Measurements from ENCODE around the gene SLC49A3. TPM values are rescaled to one million over a fixed set of nuclear protein-coding genes. Genes with fewer than 3 reads are reported as not detected.
A peak's percentile ranks its signal among the peaks of the same experiment; 100 is the strongest.
"Not testable (repeated sequence)": the region's sequence is repeated elsewhere in the genome, so short reads cannot be mapped to it uniquely, and the experiment has no call there.

Gene SLC49A3
- polyA plus RNA-seq, 3 donors: 3.7 to 6.3 (median 3.8) TPM

- no peak for DNase-seq (ENCODE audit: extremely low read depth in 1 of 11, low read depth in 9 of 11, low spot score in 4 of 11)
These were observed 13.7 kb downstream of the SLC49A3 start for GRCh38 chr4:675036-675882.

GRCh38 chr4:674172-675035 is 14.5 kb downstream of the SLC49A3 start, which contains the start of the genes ATP5ME and MYL5:
TSS of gene ATP5ME (minus strand) at chr4:674276. CDS start at chr4:674247, 29 bp downstream.
TSS of gene MYL5 (plus strand) at chr4:674542. CDS start at chr4:678027, 3,485 bp downstream.
- peak; percentile 90 to 97 (median 95) for DNase-seq (ENCODE audit: extremely low read depth in 1 of 11, low read depth in 9 of 11, low spot score in 4 of 11)

DNA sequence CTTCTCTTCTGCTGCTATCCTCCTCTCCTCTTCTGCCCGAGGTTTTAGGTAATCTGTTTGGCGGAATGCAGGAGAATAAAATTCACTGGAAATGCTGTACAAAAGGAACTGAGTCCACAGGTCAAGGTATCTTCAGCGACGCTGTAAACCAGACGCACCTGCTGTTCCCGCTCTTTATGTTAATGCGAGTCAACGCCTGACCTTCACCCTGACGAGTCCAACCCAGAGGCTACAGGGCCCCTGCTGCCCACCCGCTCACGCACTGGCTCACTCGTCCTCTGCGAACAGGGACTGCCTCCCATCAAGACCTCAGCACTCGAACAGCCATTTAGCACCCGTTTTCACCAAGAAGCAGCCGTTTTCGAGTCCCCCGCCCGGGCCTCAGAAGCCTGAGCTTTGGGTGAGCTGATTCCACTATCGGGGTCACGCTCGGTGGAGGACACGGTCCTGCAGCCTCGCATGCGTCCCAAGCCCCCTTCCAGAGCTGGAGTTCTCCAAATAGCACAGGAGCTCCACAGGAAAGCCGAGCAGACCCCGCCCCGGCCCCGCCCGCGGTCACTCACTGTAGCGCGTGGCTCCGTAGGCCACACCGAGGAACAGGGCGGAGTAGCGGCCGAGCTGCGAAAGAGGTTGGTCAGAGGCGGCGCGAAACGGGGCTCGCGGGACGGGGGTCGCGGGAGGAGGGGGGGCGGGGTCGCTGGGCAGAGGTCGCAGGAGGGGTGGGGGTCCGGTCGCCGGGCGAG is 15.4 kb downstream of the SLC49A3 start:
- DNase-seq (ENCODE audit: extremely low read depth in 1 of 11, low read depth in 9 of 11, low spot score in 4 of 11): no peak

DNA sequence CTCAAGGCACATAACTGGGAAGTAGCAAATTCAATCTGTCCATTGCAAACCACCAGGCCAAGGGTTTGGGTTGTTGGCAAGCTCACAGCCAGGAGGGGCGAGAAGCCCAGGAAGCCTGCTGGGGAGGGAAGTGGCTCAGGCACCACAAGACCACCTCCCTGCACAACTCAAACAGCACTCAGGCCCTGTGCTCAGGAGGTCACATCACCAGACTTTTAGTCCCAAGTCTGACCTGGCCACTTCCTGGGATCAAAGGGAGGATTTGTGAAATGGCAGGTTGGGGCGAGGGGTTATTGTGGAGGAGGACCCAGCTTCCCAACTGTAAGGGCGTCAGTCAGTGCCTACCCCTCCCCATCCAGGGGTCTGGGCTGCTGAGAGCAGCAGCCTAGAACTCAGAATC is 17.2 kb downstream of the SLC49A3 start:
- no peak for DNase-seq (ENCODE audit: extremely low read depth in 1 of 11, low read depth in 9 of 11, low spot score in 4 of 11)

- not testable (repeated sequence) for DNase-seq (ENCODE audit: extremely low read depth in 1 of 11, low read depth in 9 of 11, low spot score in 4 of 11)
These were observed 19.0 kb downstream of the SLC49A3 start for GRCh38 chr4:669806-670559.

GRCh38 chr4:668219-668618 is 20.7 kb downstream of the SLC49A3 start:
- not testable (repeated sequence) for DNase-seq (ENCODE audit: extremely low read depth in 1 of 11, low read depth in 9 of 11, low spot score in 4 of 11)

GRCh38 chr4:667545-667925 is 21.4 kb downstream of the SLC49A3 start:
- no peak for DNase-seq (ENCODE audit: extremely low read depth in 1 of 11, low read depth in 9 of 11, low spot score in 4 of 11)

DNA sequence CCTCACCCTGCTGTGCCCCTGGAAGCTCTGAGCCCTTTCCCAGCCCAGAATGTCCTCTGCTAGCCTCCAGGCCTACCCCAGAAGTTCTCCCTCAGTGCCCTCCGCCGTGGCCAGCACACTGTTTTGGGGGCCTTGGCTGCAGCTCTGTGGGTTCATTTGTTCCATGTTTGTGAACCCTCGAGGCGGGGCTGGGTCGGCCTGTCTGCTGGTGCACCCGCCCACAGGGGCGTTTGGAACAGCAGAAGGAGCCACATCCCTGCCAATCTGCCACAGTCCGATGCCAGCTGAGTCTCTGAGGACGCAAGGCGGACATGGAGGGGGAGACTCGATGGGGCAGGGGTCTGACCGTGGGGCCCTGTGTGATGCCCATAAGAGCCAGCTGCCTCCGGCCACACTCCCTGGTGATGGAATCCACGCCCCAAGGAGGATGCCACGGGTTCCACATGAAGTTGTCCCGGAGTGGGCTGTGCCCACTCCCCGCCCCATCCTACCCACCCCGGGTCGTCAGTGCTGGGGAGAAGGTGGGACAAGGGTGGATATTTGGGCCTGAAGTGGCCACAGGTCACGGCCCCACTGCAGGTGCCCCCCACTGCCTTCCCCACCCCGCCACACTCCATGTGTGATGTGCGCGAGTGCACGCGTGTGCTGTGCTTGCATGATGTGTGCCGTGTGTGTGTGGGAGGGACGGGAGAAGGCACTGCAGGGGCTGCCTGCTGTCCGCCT is 22.0 kb downstream of the SLC49A3 start:
- DNase-seq (ENCODE audit: extremely low read depth in 1 of 11, low read depth in 9 of 11, low spot score in 4 of 11): no peak

DNA sequence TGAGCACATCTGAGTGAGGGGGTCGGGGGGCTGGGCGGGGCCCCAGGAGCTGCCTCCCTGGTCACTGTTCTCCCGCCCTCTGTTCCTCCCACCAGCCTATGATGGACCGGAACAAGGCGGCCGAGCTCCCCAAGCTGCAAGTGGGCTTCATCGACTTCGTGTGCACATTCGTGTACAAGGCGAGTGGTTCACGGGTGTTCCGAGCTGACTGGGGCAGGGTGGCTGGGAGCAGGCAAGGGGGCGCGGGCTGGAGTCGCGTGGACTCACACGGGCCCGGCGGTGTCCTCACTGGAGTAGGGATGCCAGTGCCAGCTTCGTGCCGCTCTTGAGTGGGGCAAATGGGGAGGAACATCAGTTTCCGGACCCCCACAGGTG is 22.5 kb downstream of the SLC49A3 start:
- DNase-seq (ENCODE audit: extremely low read depth in 1 of 11, low read depth in 9 of 11, low spot score in 4 of 11): no peak

- DNase-seq (ENCODE audit: extremely low read depth in 1 of 11, low read depth in 9 of 11, low spot score in 4 of 11): no peak
These were observed 23.1 kb downstream of the SLC49A3 start for GRCh38 chr4:665751-666435.

DNA sequence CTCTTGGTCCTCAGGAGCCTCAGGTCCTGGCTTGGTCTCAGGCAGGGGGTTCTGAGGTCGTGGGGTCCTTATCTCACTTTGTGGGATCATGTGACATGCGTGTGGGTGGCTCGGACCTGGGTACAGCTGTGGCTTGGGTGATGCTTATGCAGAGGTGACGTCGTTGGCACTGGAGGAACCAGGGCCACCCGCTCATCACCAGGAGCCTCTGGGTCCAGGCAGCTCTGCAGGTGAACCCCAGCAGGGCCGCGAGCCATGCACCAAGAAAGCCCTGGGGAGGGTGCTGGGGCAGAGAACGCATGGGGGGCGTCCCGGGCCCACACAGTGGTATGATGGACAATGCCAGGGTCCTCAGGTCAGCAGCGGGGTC is 23.6 kb downstream of the SLC49A3 start:
- no peak for DNase-seq (ENCODE audit: extremely low read depth in 1 of 11, low read depth in 9 of 11, low spot score in 4 of 11)

GRCh38 chr4:664713-665231 is 24.2 kb downstream of the SLC49A3 start:
- no peak for DNase-seq (ENCODE audit: extremely low read depth in 1 of 11, low read depth in 9 of 11, low spot score in 4 of 11)

- peak in 4 of 11 donors; percentile 54 to 75 (median 63) for DNase-seq (ENCODE audit: extremely low read depth in 1 of 11, low read depth in 9 of 11, low spot score in 4 of 11)
These were observed 25.2 kb downstream of the SLC49A3 start for GRCh38 chr4:663438-664428.

DNA sequence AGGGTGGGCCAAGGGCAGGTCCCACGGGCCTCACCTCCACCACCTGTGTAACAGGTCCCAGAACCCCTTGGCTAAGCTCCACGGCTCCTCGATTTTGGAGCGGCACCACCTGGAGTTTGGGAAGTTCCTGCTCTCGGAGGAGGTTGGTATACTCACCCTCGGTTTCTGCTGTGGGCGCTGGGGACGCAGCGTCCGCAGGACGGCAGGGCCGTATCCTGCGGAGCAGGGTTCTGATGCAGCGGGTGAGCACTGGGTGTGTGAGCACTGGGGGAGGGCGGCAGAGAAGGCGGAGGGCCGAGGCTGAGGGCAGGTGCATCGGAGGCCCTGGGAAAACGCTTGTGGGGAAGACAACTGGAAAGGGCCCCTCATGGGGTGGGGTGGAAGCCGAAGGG is 25.9 kb downstream of the SLC49A3 start:
- no peak for DNase-seq (ENCODE audit: extremely low read depth in 1 of 11, low read depth in 9 of 11, low spot score in 4 of 11)

- DNase-seq (ENCODE audit: extremely low read depth in 1 of 11, low read depth in 9 of 11, low spot score in 4 of 11): no peak
These were observed 26.8 kb downstream of the SLC49A3 start for GRCh38 chr4:661881-662761.
